Activated CD4-positive, CD25-positive, alpha-beta regulatory T cell (primary cell): ENCODE data around the gene BDH2.
A peak's percentile ranks its signal among the peaks of the same experiment; 100 is the strongest.

Source experiments
- DNase-seq, 4 experiments: peaks; one replicate each; lab custom pipeline; 2025; lab: John Stamatoyannopoulos, UW

The BDH2 gene

GRCh38 chr4:103085555-103086196, 14.0 kb downstream of the BDH2 start:
- DNase-seq, result no peak

DNA sequence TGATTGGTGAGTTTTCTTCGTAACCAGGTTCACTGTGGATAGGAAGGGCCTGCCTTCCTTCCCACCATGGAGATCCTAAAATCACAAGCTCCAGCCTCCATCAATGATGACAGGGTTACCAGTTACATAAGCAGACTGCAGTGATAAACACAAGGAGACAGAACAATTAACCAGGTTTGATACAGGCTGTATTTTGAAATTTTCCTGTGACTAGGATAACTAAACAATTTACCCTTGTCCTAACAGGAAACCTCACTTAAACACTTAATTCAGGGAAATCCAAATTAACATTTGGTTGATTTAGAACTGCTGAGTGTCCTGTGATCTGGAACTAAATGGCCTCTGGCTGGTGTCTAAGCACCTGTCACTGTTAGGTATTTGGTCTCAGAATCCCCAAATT, 20.0 kb downstream of the BDH2 start:
- no peak for DNase-seq

GRCh38 chr4:103076747-103077347, 22.8 kb downstream of the BDH2 start, which contains the start of gene SLC9B2:
SLC9B2 (minus strand) TSS chr4:103076761; CDS start chr4:103067550, 9,211 bp downstream.
- no peak for DNase-seq

GRCh38 chr4:103075894-103076746, 23.5 kb downstream of the BDH2 start:
- peak; percentile 43 to 61 (median 49) for DNase-seq

GRCh38 chr4:103075435-103075893, 24.2 kb downstream of the BDH2 start:
- DNase-seq, result no peak

- DNase-seq, result no peak
These were observed 24.7 kb downstream of the BDH2 start for GRCh38 chr4:103074744-103075434.

DNA sequence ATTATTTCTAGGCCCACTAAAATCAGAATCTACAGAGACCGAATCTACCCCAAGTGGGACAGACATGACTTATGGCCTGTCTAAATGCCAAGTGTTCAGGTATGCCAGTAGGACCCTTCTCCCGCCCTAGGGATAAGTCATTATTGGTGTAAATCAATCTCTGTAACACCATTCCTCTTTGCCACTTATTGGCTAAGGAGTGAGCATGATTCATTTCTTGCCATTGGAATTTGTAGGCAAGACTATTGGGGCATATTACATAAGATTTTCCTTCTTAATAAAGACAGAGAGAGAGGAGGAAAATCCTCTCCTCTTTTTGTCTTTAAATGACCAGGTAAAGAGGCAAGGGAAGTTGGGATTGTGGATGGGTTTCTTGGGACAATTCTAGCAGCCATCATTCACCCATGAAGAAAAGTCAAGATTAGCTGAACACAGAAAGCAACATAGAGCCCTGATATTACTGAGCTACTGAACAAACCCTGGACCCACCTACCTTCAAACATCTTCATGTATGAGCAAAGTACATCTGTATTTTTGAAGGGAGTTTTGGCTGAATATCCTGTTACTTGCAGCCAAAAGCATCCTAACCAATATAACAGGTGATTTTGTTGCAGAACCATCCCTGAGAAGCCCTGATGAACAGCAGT, 25.7 kb downstream of the BDH2 start:
- no peak for DNase-seq

DNA sequence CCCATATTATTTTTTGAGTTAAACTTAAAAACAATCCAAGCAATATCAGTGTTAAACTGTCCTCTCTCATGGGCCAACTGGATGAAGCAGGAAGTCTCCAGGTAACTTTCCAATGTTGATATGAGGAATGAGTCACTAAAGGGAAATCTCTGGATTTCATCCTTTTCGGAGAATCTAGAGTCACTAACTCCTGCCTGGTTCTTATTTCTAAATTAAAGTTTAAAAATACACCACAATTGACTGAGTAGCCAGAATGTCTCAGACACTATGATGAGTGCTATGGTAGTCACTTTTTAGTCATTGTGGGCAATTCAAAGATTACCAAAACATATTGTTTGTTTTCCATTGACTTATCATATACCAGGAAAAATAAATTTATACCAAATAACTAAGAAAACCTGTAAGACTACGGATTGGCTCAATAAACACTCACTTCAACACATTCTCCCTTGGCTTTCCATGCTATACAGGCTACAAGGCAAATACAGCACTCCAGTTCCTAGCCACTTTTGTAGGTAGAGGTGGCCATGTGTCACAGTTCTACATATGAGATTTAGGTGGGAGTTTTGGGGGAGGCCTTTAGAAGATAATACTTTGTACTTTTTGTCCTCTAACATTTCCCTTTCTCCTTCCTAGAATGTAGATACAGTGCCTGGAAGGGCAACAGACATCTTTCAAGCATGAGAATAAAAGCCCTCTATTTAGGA, 31.6 kb downstream of the BDH2 start:
- no peak for DNase-seq

- no peak for DNase-seq
These were observed 39.0 kb downstream of the BDH2 start for GRCh38 chr4:103060453-103061148.

DNA sequence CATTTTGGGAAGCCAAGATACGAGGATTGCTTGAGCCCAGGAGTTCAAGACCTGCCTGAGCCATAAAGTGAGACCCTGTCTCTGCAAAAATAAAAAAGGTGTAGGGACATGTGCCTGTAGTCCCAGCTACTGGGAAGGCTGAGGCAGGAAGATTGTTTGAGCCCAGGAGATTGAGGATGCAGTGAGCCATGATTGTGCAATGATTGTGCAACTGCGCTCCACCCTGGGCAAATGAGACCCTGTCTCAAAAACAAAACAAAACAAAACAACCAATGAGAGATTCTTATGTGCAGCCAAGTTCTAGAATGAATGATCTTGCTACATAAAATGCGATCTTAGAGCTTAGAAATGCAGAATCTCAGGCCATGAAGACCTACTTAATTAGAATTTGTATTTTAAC, 45.6 kb downstream of the BDH2 start:
- no peak for DNase-seq

GRCh38 chr4:103052779-103053178, 46.9 kb downstream of the BDH2 start:
- no peak for DNase-seq

- no peak for DNase-seq
These were observed 47.5 kb downstream of the BDH2 start for GRCh38 chr4:103052145-103052544.

GRCh38 chr4:103050736-103051436, 48.7 kb downstream of the BDH2 start:
- DNase-seq, result no peak

GRCh38 chr4:103046416-103047290, 53.0 kb downstream of the BDH2 start:
- peak in 2 of 4 experiments; percentile 1 to 5 for DNase-seq

DNA sequence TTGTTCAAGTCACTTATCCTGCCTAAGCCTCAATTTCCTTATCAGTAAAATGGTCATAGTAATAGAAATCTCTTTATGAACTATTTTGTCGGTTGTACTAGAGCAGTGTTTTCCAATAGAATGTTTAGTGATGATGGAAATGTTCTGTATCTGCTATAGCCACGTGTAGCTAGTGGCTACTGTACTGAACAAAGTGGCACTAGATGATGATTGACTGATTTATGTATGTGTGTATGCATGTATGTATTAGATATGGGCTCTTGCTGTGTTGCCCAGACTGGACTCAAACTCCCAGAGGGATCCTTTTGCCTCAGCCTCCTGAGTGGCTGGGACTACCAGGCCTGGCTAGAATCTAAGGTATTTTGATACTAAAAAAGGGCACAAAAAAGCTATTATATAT, 55.5 kb downstream of the BDH2 start:
- no peak for DNase-seq

DNA sequence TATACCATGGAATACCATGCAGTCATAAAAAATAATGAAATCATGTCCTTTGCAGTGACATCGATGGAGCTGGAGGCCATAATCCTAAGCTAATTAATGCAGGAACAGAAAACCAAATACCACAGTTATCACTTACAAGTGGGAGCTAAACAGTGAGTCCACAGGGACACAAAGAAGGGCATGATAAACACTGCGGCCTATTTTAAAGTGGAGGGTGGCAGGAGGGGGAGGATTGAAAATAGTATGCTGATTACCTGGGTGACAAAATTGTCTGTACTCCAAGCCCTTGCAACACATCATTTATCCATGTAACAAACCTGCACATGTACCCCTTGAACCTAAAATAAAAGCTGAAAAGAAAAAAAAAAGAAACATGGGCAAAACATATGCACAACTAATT, 63.5 kb downstream of the BDH2 start:
- no peak for DNase-seq

GRCh38 chr4:103032574-103032973, 67.1 kb downstream of the BDH2 start:
- DNase-seq, result no peak

- DNase-seq, result no peak
These were observed 68.8 kb downstream of the BDH2 start for GRCh38 chr4:103030791-103031190.

- no peak for DNase-seq
These were observed 70.3 kb downstream of the BDH2 start for GRCh38 chr4:103029300-103029699.
